HG02852 (cell line): ENCODE measurements around the gene S100PBP.

ENCODE experiments used
- ATAC-seq: cut with Tn5 transposase; IDR thresholded peaks from one replicate; pipeline ENCODE4 v1.9.1; 2021; ENCODE audit warnings: mild to moderate bottlenecking, moderate library complexity; ENCODE audit not compliant: unreplicated experiment

Gene S100PBP

DNA sequence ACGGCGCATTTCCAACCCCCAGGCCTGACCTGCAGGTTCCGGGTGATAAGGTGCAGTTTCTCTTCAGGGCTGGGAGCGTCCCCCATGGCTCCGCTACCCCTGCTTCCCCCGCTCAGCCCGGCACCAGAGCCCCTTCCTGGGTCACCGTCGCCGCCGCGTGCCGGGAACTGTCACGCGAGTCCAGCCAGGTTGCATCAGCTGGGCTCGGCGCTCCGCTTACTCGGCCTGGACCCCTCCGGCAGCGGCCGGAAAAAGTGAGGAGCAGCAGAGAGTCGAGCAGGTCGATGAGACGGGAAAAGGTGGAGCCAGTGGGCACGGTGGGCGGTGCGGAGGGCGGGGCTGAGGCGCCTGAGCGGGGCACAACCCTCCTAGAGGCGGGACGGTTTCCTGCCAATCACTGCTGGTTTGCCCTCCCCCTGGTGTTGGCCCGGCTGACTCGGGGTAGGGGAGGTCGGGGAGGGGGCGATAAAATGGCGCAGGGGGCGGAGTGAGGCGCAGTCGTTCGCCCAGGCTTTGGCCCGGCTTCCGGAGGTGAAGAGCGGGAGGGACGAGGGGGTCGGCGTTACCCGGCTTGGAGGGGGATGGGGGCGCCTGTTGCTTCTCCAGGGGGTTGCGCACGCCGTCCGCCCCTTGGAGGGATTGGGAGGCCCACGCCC, at the start of gene S100PBP, which contains the start of gene YARS1:
TSS of gene S100PBP (plus strand) at position 495 of the 656 bp plus-strand sequence. CDS start 8,447 bp downstream, outside the sequence.
TSS of gene YARS1 (minus strand) at position 200 of the 656 bp plus-strand sequence. CDS start at position 86, 114 bp downstream.
- ATAC-seq, result peak; percentile 78

DNA sequence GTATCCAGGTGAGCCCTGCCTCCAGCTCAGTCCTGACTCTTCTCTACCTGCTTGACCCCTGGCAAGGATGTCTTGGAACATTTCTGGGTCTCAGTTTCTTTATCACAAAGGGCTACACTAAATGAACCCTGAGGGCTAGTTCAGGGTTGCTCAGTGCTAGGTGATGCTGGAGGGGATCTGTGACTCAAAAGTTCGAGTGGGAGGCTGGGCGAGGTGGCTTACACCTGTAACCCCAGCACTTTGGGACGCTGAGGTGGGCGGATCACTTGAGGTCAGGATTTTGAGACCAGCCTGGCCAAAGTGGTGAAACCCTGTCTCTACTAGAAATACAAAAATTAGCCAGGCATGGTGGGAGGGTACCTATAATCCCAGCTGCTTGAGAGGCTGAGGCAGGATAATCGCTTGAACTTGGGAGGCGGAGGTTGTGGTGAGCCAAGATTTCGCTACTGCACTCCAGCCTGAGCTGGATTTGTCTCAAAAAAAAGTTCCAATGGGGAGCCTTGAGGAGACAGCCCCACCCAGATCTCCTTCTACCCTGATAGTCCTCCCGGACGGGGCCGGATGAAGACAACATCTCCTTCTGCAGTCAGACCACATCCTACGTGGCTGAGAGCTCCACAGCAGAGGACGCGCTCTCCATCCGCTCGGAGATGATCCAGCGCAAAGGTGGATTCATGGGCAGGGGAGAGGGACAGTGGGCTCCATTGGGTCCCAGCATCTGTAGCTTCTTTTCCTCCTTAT, 49.2 kb upstream of the S100PBP start:
- ATAC-seq, result no peak

DNA sequence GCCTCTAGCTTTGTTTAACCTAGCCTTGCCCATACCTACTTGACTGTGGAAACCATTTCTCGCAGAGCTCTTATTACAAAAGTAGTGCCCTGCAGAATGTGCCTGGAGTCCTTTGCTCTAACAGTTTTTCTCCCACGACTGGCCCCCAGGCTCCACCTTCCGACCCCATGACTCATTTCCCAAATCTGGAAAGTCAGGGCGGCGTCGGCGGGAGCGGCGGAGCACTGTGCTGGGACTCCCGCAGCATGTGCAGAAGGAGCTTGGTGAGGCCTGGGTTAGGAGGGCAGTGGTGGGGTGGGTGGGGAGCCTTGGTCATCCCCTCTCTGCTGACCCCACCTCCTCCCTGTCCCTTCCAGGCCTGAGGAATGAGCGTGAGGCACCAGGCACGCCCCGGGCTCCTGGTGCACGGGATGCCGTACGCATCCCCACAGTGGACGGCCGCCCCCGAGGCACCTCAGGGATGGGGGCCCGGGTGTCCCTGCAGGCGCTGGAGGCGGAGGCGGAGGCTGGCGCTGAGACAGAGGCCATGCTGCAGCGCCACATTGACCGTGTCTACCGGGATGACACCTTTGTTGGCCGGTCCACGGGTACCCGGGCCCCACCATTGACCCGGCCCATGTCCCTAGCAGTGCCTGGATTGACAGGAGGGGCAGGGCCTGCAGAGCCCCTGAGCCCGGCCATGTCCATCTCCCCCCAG, 47.8 kb upstream of the S100PBP start:
- ATAC-seq, result no peak

DNA sequence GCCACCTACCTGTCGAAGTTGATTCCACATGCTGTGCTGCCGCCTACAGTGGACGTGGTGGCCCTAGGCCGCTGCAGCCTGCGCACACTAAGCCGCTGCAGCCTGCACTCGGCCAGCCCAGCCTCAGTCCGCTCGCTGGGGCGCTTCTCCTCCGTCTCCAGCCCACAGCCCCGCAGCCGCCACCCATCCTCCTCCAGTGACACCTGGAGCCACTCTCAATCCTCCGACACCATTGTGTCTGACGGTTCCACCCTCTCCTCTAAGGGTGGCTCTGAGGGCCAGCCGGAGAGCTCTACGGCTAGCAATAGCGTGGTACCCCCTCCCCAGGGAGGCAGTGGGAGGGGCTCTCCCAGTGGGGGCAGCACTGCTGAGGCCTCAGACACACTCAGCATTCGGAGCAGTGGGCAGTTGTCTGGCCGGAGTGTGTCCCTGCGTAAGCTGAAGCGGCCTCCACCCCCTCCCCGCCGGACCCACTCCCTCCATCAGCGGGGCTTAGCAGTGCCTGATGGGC, 47.2 kb upstream of the S100PBP start:
- no peak for ATAC-seq

DNA sequence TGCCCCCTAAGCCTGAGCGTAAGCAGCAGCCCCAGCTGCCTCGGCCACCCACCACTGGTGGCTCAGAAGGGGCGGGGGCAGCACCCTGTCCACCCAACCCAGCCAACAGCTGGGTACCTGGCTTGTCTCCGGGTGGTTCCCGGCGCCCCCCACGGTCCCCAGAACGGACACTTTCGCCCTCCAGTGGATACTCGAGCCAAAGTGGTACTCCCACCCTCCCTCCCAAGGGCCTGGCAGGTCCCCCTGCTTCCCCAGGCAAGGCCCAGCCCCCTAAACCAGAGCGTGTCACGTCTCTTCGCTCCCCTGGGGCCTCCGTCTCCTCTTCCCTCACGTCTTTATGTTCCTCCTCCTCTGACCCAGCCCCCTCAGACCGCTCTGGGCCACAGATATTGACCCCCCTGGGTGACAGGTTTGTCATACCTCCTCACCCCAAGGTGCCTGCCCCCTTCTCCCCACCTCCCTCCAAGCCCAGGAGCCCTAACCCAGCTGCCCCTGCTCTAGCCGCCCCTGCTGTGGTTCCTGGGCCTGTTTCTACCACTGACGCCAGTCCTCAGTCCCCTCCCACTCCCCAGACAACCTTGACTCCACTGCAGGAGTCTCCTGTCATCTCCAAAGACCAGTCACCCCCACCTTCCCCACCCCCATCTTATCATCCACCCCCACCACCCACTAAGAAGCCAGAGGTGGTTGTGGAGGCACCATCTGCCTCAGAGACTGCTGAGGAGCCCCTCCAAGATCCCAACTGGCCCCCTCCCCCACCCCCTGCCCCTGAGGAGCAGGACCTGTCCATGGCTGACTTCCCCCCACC, 46.5 kb upstream of the S100PBP start:
- no peak for ATAC-seq

DNA sequence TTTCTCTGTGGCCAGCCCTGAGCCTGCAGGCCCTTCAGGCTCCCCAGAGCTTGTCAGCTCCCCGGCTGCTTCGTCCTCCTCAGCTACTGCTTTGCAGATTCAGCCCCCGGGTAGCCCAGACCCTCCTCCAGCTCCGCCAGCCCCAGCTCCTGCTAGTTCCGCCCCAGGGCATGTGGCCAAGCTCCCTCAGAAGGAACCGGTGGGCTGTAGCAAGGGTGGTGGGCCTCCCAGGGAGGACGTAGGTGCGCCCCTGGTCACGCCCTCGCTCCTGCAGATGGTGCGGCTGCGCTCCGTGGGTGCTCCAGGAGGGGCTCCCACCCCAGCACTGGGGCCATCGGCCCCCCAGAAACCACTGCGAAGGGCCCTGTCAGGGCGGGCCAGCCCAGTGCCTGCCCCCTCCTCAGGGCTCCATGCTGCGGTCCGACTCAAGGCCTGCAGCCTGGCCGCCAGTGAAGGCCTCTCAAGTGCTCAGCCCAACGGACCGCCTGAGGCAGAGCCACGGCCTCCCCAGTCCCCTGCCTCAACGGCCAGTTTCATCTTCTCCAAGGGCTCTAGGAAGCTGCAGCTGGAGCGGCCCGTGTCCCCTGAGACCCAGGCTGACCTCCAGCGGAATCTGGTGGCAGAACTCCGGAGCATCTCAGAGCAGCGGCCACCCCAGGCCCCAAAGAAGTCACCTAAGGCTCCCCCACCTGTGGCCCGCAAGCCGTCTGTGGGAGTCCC, 45.7 kb upstream of the S100PBP start:
- no peak for ATAC-seq

DNA sequence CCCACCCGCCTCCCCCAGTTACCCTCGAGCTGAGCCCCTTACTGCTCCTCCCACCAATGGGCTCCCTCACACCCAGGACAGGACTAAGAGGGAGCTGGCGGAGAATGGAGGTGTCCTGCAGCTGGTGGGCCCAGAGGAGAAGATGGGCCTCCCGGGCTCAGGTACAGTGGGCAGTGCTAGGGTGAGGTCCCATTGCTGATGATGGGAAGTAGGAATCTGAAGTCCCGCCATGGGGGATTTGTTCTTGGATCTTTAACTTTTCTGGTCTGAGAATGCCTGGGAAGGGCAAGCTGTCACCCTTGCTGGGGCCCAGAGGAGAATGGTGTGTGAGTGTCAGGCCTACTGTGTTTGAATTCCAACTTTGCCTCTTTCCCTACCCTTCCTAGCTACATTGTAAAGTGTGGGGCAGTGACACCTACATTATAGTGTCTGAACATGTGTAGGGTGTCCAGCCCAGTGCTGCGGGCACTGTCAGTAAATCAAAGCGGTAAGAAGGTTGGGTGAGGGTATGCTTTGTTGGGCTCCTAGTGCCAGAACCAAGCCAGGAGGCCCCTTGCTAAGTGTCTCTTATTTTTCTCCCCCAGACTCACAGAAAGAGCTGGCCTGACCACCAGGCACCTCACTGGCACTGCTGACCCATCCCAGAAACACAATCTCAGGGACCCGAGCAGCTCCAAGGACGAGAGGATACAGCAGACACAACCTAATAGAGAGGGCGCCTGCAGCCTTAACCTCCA, 45.0 kb upstream of the S100PBP start:
- no peak for ATAC-seq

DNA sequence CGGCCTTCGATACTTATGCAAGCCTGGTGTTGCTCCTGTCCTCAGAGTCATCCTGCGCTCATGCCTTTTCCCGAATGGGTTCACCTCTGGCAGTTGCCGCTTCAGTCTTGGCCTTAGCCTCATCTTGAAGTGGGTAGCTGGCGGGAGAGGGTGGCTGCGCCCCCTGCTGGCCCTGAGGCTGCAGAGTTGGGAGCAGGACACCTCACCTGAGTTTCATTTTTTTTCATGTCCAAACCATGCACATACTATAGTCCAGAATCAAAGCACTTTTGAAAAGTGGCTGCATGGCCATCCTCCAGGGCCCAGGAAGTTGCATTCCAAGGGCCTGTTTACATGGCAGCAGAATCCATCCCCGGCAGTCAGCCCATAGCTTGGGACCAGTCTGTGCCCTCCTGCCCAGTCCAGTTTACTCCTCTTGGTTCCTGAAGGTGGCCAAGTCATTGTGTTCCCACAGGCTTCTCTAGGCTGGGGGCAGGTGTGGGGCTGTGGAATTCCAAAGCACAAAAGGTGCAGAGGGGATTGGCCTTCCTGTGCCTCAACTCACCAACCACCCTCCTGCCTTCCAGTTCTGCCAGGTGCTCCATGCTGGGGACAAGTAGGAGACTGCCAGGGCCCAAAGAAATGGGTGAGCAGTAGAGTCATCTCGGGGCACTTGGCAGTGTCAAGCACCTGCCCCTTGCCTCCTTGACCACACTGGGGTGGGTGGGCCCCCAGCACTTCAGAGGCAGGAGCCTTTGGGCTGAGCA, 44.3 kb upstream of the S100PBP start:
- peak; percentile 43 for ATAC-seq

DNA sequence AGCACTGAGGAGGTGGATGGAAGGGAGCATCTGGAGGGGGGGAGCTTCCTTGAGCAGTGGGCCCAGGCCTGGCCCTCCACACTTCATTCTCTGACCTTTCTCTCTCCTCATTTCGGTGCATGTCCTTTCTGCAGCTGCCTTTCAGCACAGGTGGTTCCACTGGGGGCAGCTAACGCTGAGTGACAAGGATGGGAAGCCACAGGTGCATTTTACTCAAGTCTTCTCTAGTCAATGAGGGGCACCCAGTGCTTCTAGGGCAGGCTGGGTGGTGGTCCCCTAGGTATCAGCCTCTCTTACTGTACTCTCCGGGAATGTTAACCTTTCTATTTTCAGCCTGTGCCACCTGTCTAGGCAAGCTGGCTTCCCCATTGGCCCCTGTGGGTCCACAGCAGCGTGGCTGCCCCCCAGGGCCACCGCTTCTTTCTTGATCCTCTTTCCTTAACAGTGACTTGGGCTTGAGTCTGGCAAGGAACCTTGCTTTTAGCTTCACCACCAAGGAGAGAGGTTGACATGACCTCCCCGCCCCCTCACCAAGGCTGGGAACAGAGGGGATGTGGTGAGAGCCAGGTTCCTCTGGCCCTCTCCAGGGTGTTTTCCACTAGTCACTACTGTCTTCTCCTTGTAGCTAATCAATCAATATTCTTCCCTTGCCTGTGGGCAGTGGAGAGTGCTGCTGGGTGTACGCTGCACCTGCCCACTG, 43.5 kb upstream of the S100PBP start:
- no peak for ATAC-seq

DNA sequence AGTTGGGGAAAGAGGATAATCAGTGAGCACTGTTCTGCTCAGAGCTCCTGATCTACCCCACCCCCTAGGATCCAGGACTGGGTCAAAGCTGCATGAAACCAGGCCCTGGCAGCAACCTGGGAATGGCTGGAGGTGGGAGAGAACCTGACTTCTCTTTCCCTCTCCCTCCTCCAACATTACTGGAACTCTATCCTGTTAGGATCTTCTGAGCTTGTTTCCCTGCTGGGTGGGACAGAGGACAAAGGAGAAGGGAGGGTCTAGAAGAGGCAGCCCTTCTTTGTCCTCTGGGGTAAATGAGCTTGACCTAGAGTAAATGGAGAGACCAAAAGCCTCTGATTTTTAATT, 43.0 kb upstream of the S100PBP start:
- ATAC-seq, result no peak

DNA sequence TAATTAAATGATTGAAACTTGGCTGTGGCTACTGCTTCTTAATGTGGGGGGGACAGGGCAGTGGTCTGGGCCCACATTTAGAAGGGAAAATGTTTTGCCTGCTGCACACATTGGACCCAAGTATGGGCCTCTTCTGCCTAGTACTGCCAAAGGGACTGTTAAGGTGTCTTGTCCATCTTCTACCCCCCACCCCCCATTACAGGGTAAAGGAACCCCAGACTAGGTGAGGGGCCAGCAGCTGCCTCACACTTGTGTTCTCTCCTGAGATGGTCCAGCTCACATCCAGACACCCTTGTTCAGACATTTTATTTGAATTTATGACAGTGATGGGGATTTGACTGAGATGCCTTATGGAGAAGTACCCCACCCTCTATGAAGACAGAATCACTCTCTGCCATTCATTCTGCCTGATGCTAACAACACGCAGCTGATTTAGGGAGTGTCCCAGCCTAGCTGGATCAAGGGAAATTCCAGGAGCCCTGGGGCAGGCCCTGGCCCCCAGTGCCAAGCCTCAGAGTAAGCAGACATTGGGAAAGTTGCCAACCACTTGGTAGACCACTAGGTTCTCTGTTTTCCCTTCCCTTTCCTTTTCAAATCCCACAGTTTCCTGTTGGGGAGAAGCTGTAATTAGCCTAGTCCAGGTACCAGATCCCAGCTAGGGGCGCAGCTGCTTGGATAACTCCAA, 42.4 kb upstream of the S100PBP start:
- no peak for ATAC-seq

DNA sequence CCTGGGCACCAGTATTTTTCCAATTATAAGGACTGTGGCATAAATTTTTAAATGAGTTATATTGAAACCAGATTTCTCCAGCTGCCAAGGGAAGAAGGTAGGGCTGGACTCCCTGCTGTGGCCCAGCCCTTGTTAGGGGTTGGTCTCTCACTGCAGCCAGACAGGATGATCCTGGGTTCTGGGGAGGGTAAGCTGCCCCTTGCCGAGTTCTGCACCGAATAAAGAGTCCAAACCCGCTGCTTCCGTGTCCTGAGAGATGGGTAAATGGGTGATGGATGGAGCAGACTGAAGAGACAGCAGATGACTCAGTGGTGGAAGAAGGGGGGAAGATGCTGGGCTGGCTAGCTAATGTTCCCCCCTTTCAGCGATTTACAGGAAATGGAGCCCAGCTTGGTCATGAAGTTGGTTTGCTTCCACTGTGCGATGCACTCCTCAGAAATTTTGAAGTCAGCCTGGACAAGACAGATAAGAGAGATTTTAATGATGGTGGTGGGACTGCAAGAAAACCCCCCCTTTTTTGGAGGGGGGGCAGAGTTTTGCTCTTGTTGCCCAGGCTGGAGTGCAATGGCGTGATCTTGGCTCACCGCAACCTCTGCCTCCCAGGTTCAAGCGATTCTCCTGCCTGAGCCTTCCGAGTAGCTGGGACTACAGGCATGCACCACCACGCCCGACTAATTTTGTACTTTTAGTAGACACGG, 41.7 kb upstream of the S100PBP start:
- no peak for ATAC-seq

DNA sequence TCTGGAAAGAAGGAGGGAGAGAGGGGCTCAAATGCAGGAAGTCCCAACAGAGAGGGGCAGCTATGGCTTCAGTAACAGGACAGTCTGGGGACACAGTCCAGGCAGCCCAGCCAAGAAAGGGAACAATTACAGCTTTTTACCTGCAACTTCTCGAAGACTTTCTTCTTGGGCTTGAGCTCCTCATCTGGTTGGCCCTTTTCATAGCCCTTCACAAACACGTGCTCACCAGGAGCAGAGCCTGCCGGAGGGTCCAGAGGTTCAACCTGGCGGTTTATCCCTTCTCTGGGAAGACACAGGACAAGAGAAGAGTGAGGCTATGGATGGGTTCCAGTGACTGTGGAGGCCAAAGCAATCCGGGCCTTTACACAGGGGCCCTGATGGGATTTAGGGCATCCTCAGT, 38.2 kb upstream of the S100PBP start:
- no peak for ATAC-seq

DNA sequence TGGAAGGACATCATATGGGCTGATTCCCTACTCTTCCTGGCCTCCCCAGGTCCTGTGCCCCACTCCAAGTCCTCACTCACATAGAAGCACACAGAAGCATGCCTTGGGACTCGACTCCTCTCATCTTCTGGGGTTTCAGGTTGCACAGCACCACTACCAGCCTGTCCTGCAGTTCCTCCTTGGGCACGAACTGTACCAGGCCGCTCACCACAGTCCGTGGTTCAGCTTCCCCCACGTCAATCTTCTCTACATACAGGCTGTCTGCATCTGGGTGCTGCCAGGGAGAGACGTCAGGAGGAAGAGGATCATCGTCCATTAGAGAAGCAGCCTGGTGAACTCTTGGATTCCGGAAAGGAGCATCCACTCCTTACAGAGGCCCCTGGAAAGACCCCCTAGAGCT, 37.4 kb upstream of the S100PBP start:
- no peak for ATAC-seq

DNA sequence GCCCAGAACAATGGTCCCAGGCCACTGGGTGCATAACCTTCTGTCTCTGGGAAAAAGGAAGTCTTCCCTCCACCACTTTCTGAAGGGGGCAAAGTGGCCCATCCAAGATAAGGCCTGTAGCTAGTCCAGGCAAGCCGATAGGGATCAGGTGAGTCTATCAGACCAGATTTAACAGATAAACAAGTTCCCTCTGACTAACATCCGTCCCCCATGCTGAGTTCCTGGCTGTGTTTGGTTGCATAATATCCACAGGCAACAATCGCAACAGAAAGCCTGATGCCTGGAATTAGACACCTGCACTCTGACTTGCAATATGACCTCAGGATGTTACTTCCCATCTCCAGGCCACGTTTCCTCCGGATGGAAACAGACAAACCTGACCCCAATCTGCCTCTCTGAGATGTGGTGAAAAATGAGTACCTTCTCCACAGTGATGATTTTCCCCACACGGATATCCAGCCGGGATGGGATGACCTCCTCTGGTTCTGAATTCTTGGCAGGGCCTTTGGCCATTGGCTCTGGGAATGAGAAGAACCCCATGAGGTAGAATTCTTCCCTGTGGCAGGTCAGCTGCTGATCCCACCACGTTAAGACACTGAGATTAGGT, 36.7 kb upstream of the S100PBP start:
- no peak for ATAC-seq

DNA sequence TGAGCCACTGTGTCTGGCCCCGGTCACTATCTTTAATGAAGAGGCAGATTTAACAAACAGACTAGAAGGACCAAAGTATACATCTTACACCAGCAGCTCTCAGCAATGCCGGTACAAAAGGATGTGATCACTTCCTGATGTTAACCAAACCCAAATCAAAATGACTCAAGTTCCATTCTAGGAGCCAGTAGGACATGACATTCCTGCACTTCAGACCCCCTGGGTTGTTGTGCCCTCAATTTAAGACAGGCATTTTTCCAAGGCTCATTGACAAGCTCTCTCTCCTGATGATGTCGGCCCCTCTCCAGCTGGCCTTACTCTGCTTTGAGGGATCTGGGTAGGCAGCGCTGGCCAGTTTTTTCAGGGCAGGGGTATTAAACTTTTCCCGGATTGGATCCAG, 35.4 kb upstream of the S100PBP start:
- ATAC-seq, result no peak

DNA sequence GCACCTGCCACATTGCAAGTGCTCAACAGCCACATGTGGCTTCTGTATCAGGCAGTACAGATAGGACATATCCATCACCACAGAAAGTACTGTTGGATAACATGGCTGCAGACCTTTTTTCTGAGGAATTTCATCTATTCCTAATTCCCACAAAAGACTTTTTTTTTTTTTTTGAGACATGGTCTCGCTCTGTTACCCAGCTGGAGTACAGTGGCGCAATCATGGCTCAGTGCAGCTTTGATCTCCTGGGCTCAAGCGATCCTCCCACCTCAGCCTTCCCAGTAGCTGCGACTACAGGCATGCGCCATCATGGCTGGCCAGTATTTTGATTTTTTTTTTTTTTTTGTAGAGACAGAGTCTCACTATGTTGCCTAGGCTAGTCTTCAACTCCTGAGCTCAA, 33.6 kb upstream of the S100PBP start:
- no peak for ATAC-seq
